ENCODE measurements around the gene NHS. TPM values are rescaled to one million over a fixed set of nuclear protein-coding genes. Genes with fewer than 3 reads are reported as not detected.

NHS gene
- total and polyA plus RNA-seq, 2 of the 13 experiments (the other 11 are each of a cell fraction or from before 2014, with no cell fraction given) = 0.02 TPM; not detected in 1

DNA sequence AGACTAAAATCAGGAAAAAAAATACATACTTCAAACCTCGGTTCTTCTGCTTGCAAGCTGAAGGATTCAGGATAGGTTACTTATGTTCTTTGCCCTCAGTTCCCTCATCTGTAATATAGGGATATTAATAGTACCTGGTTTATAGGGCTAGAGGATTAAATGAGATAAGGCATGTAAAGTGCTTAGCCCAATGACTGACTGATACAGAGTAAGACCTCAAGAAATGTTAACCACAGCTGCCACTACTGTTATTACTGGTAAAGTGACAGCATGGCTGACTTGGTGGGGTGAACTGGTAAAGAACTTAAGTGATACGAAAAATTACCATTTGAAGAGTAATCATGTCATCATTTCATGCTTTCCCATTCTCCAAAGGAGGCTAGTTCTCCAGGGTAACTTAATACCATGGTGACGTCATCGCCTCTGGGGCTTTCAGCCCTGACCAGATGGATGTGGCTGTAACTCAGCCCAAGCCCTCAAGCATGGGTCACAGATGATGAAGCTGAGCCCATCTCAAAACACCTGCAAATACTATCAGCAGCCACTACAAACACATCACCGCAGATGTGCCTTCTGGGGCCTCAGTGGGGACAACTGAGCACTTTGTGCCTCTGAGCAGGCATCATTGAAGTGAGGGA is 317.8 kb downstream of the NHS start:
- no TSS peak for BruUV-seq (replicated peaks)
- 85% methylated on average over 1 of the region's 5 CpGs for WGBS (ENCODE audit: low lambda C conversion rate)
- ATAC-seq (no peak), FAIRE-seq (no peak), DNase-seq (ENCODE audit: low spot score) (no peak)
- TF ChIP-seq CREB1 (IDR thresholded peaks at IDR 0.05) = peak; percentile 93
- TF ChIP-seq CREB1 (CRISPR knock-in tag; IDR thresholded peaks at IDR 0.05) = no peak
- no peak for TF ChIP-seq HMGA1 (CRISPR knock-in tag; conservative IDR thresholded peaks at IDR 0.05)
- no peak for TF ChIP-seq ZNF597 (CRISPR knock-in tag; IDR thresholded peaks at IDR 0.05)
- TF ChIP-seq ZNF256 (CRISPR knock-in tag; conservative IDR thresholded peaks at IDR 0.05) = no peak
- no peak for TF ChIP-seq ZNF292 (CRISPR knock-in tag; IDR thresholded peaks at IDR 0.05; ENCODE audit: borderline replicate concordance, low read depth)
- TF ChIP-seq ATF7 (IDR thresholded peaks at IDR 0.05) = peak; percentile 94
- TF ChIP-seq ATF7 (CRISPR knock-in tag; IDR thresholded peaks at IDR 0.05) = no peak
- TF ChIP-seq ZNF557 (CRISPR knock-in tag; IDR thresholded peaks at IDR 0.05) = no peak
- TF ChIP-seq, protein P1, sequence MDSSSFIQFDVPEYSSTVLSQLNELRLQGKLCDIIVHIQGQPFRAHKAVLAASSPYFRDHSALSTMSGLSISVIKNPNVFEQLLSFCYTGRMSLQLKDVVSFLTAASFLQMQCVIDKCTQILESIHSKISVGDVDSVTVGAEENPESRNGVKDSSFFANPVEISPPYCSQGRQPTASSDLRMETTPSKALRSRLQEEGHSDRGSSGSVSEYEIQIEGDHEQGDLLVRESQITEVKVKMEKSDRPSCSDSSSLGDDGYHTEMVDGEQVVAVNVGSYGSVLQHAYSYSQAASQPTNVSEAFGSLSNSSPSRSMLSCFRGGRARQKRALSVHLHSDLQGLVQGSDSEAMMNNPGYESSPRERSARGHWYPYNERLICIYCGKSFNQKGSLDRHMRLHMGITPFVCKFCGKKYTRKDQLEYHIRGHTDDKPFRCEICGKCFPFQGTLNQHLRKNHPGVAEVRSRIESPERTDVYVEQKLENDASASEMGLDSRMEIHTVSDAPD (CRISPR knock-in tag; IDR thresholded peaks at IDR 0.05) = no peak
- no peak for TF ChIP-seq ZNF549 (CRISPR knock-in tag; IDR thresholded peaks at IDR 0.05)
- no peak for TF ChIP-seq EEA1 (CRISPR knock-in tag; IDR thresholded peaks at IDR 0.05; ENCODE audit: borderline replicate concordance)
- intact Hi-C loops (cut with micrococcal nuclease; ENCODE audit: unreplicated experiment) (loop anchor here (10.0 kb wide), 1 partner anchor 522 kb away; no protein-coding TSS in a partner anchor), in situ Hi-C loops (cut with HindIII; ENCODE audit: extremely low pct_ligation_motif_present, low pct_unique_long_range_greater_than_20kb) (loop anchor here (25.0 kb wide), 1 partner anchor 456 kb away; no protein-coding TSS in a partner anchor)
- H3K9ac ChIP-seq (ENCODE audit: insufficient read depth, low read depth, low read length) = no peak overlapping the region
- no peak overlapping the region for H3K27ac ChIP-seq (ENCODE audit: extremely low read length, insufficient read depth, low read length)
- ChIA-PET CTCF (ENCODE audit: low intra/inter-chr PET ratio, low total read pairs) (no interaction called here), POLR2A (no interaction called here)
- no peak overlapping the region for H3K4me2 ChIP-seq (ENCODE audit: low read depth, low read length)
- H3K4me1 ChIP-seq (ENCODE audit: insufficient read depth, low read length) = 0 out of 2 replicates have a peak, but pooled peaks cover 5% of the 10 kb centered on the region
- H3K36me3 ChIP-seq (replicated peaks in 1 of 2; ENCODE audit: control insufficient read depth in 1 of 2, insufficient read depth in 2 of 2, low read length in 2 of 2) = no peaks in the 10 kb centered on the region
- no peaks in the 10 kb centered on the region for H3K79me2 ChIP-seq (ENCODE audit: insufficient read depth, low read length)
- no peak overlapping the region for H2AFZ ChIP-seq (ENCODE audit: low read length)
- no peaks in the 10 kb centered on the region for H3K27me3 ChIP-seq (ENCODE audit: control insufficient read depth in 1 of 2, insufficient read depth in 2 of 2, low read length in 2 of 2)
- H3K4me3 ChIP-seq (replicated peaks in 1 of 3; ENCODE audit: insufficient read depth in 1 of 3, low read depth in 2 of 3, low read length in 3 of 3) = no peak overlapping the region
- no peaks in the 10 kb centered on the region for H3K9me3 ChIP-seq (ENCODE audit: low read length)
- no peaks in the 10 kb centered on the region for H4K20me1 ChIP-seq (ENCODE audit: insufficient read depth, low read length)
